Measurements from ENCODE around the gene PEX11A.

Gene PEX11A

DNA sequence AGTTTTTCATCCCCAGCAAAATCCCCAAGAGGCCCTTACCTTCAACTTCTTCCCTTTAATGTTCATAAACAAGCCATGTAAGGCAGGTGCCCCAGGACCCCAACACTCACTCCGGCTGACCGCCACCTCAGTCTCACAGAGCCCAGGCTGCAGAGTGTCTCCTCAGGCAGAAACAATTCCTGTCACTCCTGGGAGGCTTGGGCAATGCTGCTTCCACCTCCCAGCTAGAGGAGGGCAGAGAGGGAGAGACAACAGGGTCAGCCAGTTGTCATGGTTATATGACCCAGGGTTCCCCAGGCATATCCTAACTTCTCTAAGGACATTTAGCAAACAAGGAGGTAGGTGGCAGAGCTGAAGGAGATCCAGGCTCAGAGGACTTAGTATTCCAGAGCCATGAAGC is 11.3 kb downstream of the PEX11A start, which contains the start of gene PLIN1:
Gene PLIN1, minus strand, starts transcription at position 156 of the 400 bp plus-strand sequence. CDS start 1,878 bp downstream, outside the sequence.
- Histone ChIP-seq H2AFZ (ENCODE audit: low read length) (no peak within 1 kb of the TSS), H3K9me2 (replicated peaks; ENCODE audit: insufficient read depth, low read length) (no peaks in the 10 kb centered on the region), H3K4me2 (ENCODE audit: low read depth, low read length) (no peak within 1 kb of the TSS), H3K9me3 (replicated peaks; ENCODE audit: insufficient read depth, low read length) (no peaks in the 10 kb centered on the region), H3K27ac (ENCODE audit: low read length) (no peak within 1 kb of the TSS), H3K4me1 (ENCODE audit: low read length) (no peaks in the 10 kb centered on the region), H3K79me2 (ENCODE audit: low read length) (no peaks in the 10 kb centered on the region), H3F3A (ENCODE audit: insufficient read depth, low read length) (no peaks in the 10 kb centered on the region), H3K36me3 (replicated peaks; ENCODE audit: insufficient read depth, low read length) (no peaks in the 10 kb centered on the region), H4K20me1 (ENCODE audit: insufficient read depth, low read length) (no peaks in the 10 kb centered on the region), H3K4me3 (ENCODE audit: low read length) (no peak within 1 kb of the TSS), H3K9ac (ENCODE audit: low read length) (no peak within 1 kb of the TSS), H3K27me3 (replicated peaks; ENCODE audit: insufficient read depth, low read length) (no peaks in the 10 kb centered on the region)
- DNase-seq = no peak
- TF ChIP-seq, protein P1, sequence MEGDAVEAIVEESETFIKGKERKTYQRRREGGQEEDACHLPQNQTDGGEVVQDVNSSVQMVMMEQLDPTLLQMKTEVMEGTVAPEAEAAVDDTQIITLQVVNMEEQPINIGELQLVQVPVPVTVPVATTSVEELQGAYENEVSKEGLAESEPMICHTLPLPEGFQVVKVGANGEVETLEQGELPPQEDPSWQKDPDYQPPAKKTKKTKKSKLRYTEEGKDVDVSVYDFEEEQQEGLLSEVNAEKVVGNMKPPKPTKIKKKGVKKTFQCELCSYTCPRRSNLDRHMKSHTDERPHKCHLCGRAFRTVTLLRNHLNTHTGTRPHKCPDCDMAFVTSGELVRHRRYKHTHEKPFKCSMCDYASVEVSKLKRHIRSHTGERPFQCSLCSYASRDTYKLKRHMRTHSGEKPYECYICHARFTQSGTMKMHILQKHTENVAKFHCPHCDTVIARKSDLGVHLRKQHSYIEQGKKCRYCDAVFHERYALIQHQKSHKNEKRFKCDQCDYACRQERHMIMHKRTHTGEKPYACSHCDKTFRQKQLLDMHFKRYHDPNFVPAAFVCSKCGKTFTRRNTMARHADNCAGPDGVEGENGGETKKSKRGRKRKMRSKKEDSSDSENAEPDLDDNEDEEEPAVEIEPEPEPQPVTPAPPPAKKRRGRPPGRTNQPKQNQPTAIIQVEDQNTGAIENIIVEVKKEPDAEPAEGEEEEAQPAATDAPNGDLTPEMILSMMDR (IDR thresholded peaks at IDR 0.05; ENCODE audit: low read length) = no peak
- TF ChIP-seq EZH2 (optimal IDR thresholded peaks at IDR 0.05; ENCODE audit: low read depth, low read length) = no peak
- no peak for TF ChIP-seq EZH2phosphoT487 (IDR thresholded peaks at IDR 0.05; ENCODE audit: low read length)

GRCh38 chr15:89677381-89677780 is 13.2 kb downstream of the PEX11A start:
- H3K4me1 ChIP-seq (ENCODE audit: low read length) = no peaks in the 10 kb centered on the region

DNA sequence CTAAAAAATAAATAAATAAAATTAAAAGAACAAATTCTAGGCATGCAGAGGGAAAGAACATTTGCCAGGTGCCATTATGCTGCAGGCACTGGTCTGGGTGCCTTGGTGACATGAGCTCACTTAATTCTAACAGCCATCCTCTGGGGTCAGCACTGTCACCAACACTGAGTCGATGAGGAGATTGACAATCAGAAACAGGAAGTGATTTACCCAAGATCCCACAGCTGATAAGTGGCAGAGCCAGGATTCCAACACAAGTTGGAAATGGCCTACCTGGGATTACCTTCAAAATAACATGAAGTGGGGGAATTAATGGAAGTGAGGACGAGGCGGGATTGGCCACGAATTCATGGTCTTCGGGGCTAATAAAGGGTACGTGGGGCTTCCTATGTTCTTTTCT is 14.9 kb downstream of the PEX11A start:
- Histone ChIP-seq H3K27me3 (replicated peaks; ENCODE audit: insufficient read depth, low read length) (no peaks in the 10 kb centered on the region), H3K4me1 (ENCODE audit: low read length) (no peaks in the 10 kb centered on the region), H4K20me1 (ENCODE audit: insufficient read depth, low read length) (no peaks in the 10 kb centered on the region), H3K9ac (ENCODE audit: low read length) (no peak overlapping the region), H3K9me3 (replicated peaks; ENCODE audit: insufficient read depth, low read length) (no peaks in the 10 kb centered on the region), H3K4me2 (ENCODE audit: low read depth, low read length) (no peak overlapping the region), H2AFZ (ENCODE audit: low read length) (no peak overlapping the region), H3K9me2 (replicated peaks; ENCODE audit: insufficient read depth, low read length) (no peaks in the 10 kb centered on the region), H3F3A (ENCODE audit: insufficient read depth, low read length) (no peaks in the 10 kb centered on the region), H3K79me2 (ENCODE audit: low read length) (no peaks in the 10 kb centered on the region), H3K27ac (ENCODE audit: low read length) (no peak overlapping the region), H3K4me3 (ENCODE audit: low read length) (no peak overlapping the region), H3K36me3 (replicated peaks; ENCODE audit: insufficient read depth, low read length) (no peaks in the 10 kb centered on the region)
- DNase-seq = no peak
- TF ChIP-seq EZH2 (optimal IDR thresholded peaks at IDR 0.05; ENCODE audit: low read depth, low read length) (no peak), EZH2phosphoT487 (IDR thresholded peaks at IDR 0.05; ENCODE audit: low read length) (no peak)
- TF ChIP-seq, protein P1 (IDR thresholded peaks at IDR 0.05; ENCODE audit: low read length) = no peak

More at GRCh38 chr15:89677381-89677780, 13.2 kb downstream of the PEX11A start:
- Histone ChIP-seq H3K27me3 (replicated peaks; ENCODE audit: insufficient read depth, low read length) (no peaks in the 10 kb centered on the region), H3F3A (ENCODE audit: insufficient read depth, low read length) (no peaks in the 10 kb centered on the region), H3K9me3 (replicated peaks; ENCODE audit: insufficient read depth, low read length) (no peaks in the 10 kb centered on the region), H2AFZ (ENCODE audit: low read length) (no peak overlapping the region), H3K4me3 (ENCODE audit: low read length) (no peak overlapping the region), H3K9ac (ENCODE audit: low read length) (no peak overlapping the region), H4K20me1 (ENCODE audit: insufficient read depth, low read length) (no peaks in the 10 kb centered on the region), H3K27ac (ENCODE audit: low read length) (no peak overlapping the region), H3K9me2 (replicated peaks; ENCODE audit: insufficient read depth, low read length) (no peaks in the 10 kb centered on the region), H3K4me2 (ENCODE audit: low read depth, low read length) (no peak overlapping the region), H3K36me3 (replicated peaks; ENCODE audit: insufficient read depth, low read length) (no peaks in the 10 kb centered on the region), H3K79me2 (ENCODE audit: low read length) (no peaks in the 10 kb centered on the region)
- no peak for TF ChIP-seq EZH2phosphoT487 (IDR thresholded peaks at IDR 0.05; ENCODE audit: low read length)
- TF ChIP-seq, protein P1 (IDR thresholded peaks at IDR 0.05; ENCODE audit: low read length) = no peak
- no peak for TF ChIP-seq EZH2 (optimal IDR thresholded peaks at IDR 0.05; ENCODE audit: low read depth, low read length)
- DNase-seq = no peak

All from MM.1S (cell line).